LoVo (cell line): ENCODE data around the gene ATP1B2.
"Not testable (repeated sequence)": the region's sequence is repeated elsewhere in the genome, so short reads cannot be mapped to it uniquely, and the experiment has no call there.

Experiments used
- DNase-seq: peaks from one replicate; pipeline ENCODE4 v3.0.0-alpha.2; 2016; ENCODE audit warnings: low spot score

Gene ATP1B2

GRCh38 chr17:7650509-7651096 lies at the start of gene ATP1B2:
Gene ATP1B2, plus strand, starts transcription at chr17:7650926. Its CDS starts 593 bp downstream, at chr17:7651519.
- DNase-seq, result peak; percentile 1

GRCh38 chr17:7606280-7606679 lies 44.4 kb upstream of the ATP1B2 start:
- no peak for DNase-seq

- DNase-seq, result no peak
Measured at GRCh38 chr17:7610641-7611040, 40.1 kb upstream of the ATP1B2 start.

- no peak for DNase-seq
Measured at GRCh38 chr17:7611635-7612293, 39.0 kb upstream of the ATP1B2 start.

GRCh38 chr17:7612294-7612640 lies 38.5 kb upstream of the ATP1B2 start:
- DNase-seq, result no peak

- DNase-seq, result peak; percentile 41
Measured at GRCh38 chr17:7613769-7614424, 36.8 kb upstream of the ATP1B2 start.

GRCh38 chr17:7614425-7615264 lies 36.1 kb upstream of the ATP1B2 start, which contains the start of gene FXR2:
Gene FXR2, minus strand, starts transcription at chr17:7614897. Its CDS starts 365 bp downstream, at chr17:7614532.
- peak; percentile 99 for DNase-seq

- DNase-seq, result no peak
Measured at GRCh38 chr17:7615265-7615747, 35.4 kb upstream of the ATP1B2 start.

- DNase-seq, result no peak
Measured at GRCh38 chr17:7618608-7619007, 32.1 kb upstream of the ATP1B2 start.

GRCh38 chr17:7620835-7621234 lies 29.9 kb upstream of the ATP1B2 start:
- no peak for DNase-seq

GRCh38 chr17:7623661-7624060 lies 27.1 kb upstream of the ATP1B2 start:
- no peak for DNase-seq

GRCh38 chr17:7625749-7626148 lies 25.0 kb upstream of the ATP1B2 start:
- not testable (repeated sequence) for DNase-seq

GRCh38 chr17:7626307-7626706 lies 24.4 kb upstream of the ATP1B2 start:
- no peak for DNase-seq

- DNase-seq, result no peak
Measured at GRCh38 chr17:7626956-7627249, 23.8 kb upstream of the ATP1B2 start.

GRCh38 chr17:7627250-7628121 lies 23.2 kb upstream of the ATP1B2 start, which contains the start of gene SAT2:
Gene SAT2, minus strand, starts transcription at chr17:7627821. Its CDS starts 186 bp downstream, at chr17:7627635.
- DNase-seq, result peak; percentile 94

GRCh38 chr17:7629939-7630571 lies 20.7 kb upstream of the ATP1B2 start, which contains the start of gene SHBG:
Gene SHBG, plus strand, starts transcription at chr17:7630135. Its CDS starts 38 bp downstream, at chr17:7630173.
- no peak for DNase-seq

- DNase-seq, result no peak
Measured at GRCh38 chr17:7631398-7632380, 19.0 kb upstream of the ATP1B2 start.

GRCh38 chr17:7632492-7632894 lies 18.2 kb upstream of the ATP1B2 start:
- DNase-seq, result no peak

GRCh38 chr17:7633093-7633492 lies 17.6 kb upstream of the ATP1B2 start:
- DNase-seq, result no peak

- DNase-seq, result no peak
Measured at GRCh38 chr17:7634384-7634783, 16.3 kb upstream of the ATP1B2 start.
